Fibroblast of lung (primary cell): Measurements from ENCODE around the gene THRB. TPM values are rescaled to one million over a fixed set of nuclear protein-coding genes. Genes with fewer than 3 reads are reported as not detected.

Source experiments
- DNase-seq, 2 donors: peaks; one replicate each; pipeline versions ENCODE4 v3.0.0 to v3.0.0-alpha.2; 2010; ENCODE audit warnings: low read depth in 2 of 2
- H2AFZ ChIP-seq: 2 replicates; pipeline ENCODE4 v1.5.1; 2012; ENCODE audit warnings: low read length, control low read depth, inconsistent platforms
- H3K27ac ChIP-seq: 2 replicates; pipeline ENCODE4 v1.5.1; 2011; ENCODE audit warnings: low read length, control low read depth; ENCODE audit not compliant: insufficient read depth
- H3K27me3 ChIP-seq: 2 replicates; pipeline ENCODE4 v1.5.1; 2011; ENCODE audit warnings: mild to moderate bottlenecking, low read length; ENCODE audit not compliant: control insufficient read depth, insufficient read depth
- H3K36me3 ChIP-seq: 2 replicates; pipeline ENCODE4 v1.5.1; 2011; ENCODE audit warnings: low read length; ENCODE audit not compliant: control insufficient read depth, insufficient read depth
- H3K4me1 ChIP-seq: 2 replicates; pipeline ENCODE4 v1.5.1; 2011; ENCODE audit warnings: low read length; ENCODE audit not compliant: control insufficient read depth, insufficient read depth; ENCODE audit errors: extremely low read depth
- H3K4me2 ChIP-seq: 2 replicates; pipeline ENCODE4 v1.5.1; 2011; ENCODE audit warnings: low read length, control low read depth; ENCODE audit not compliant: insufficient read depth; ENCODE audit errors: extremely low read depth
- H3K4me3 ChIP-seq, 4 experiments: fragments of 200-600 bp in 1 of 4; sonication (generic) in 1 of 4; replicated peaks in 1 of 4; 2 replicates each; pipeline ENCODE4 v1.5.1; 2011 to 2016; ENCODE audit warnings: low read length in 4 of 4, low read depth in 3 of 4, mild to moderate bottlenecking in 3 of 4, control low read depth in 2 of 4, inconsistent platforms in 1 of 4, mixed read lengths in 1 of 4; ENCODE audit not compliant: insufficient read depth in 1 of 4; ENCODE audit errors: control extremely low read depth in 1 of 4
- H3K79me2 ChIP-seq: 2 replicates; pipeline ENCODE4 v1.5.1; 2012; ENCODE audit warnings: mild to moderate bottlenecking, low read length, inconsistent platforms; ENCODE audit not compliant: control insufficient read depth, insufficient read depth
- H3K9ac ChIP-seq: 2 replicates; pipeline ENCODE4 v1.5.1; 2011; ENCODE audit warnings: mild to moderate bottlenecking, low read length, control low read depth; ENCODE audit not compliant: insufficient read depth
- H3K9me3 ChIP-seq: 2 replicates; pipeline ENCODE4 v1.5.1; 2012; ENCODE audit warnings: low read depth, low read length; ENCODE audit not compliant: control insufficient read depth, insufficient read depth
- H4K20me1 ChIP-seq: 2 replicates; pipeline ENCODE4 v1.5.1; 2011; ENCODE audit warnings: low read length; ENCODE audit not compliant: control insufficient read depth, insufficient read depth; ENCODE audit errors: extremely low read depth
- CTCF ChIP-seq, 2 donors: IDR thresholded peaks in 1 of 2; conservative IDR thresholded peaks in 1 of 2; 1 replicate in 1 of 2; 2 replicates in 1 of 2; pipeline ENCODE4 v1.5.1; 2011 to 2012; ENCODE audit warnings: low read length in 2 of 2, control low read depth in 1 of 2, inconsistent platforms in 1 of 2, low read depth in 1 of 2, mild to moderate bottlenecking in 1 of 2
- EZH2 ChIP-seq: IDR thresholded peaks from 2 replicates; pipeline ENCODE4 v1.5.1; 2012; ENCODE audit warnings: low read length, control low read depth, mild to moderate bottlenecking; ENCODE audit errors: missing control alignments
- polyA plus RNA-seq, 2 donors: library from polyadenylated mRNA; depleted of rRNA in 1 of 2; stranded (reverse) in 1 of 2; unstranded in 1 of 2; fragments of >200 nt; gene quantifications; 2 replicates each; pipeline ENCODE4 v1.2.1, GENCODE V29; 2011 to 2012; ENCODE audit warnings: missing spikeins in 1 of 2
- total RNA-seq: library from RNA; depleted of rRNA; stranded (reverse); fragments of >200 nt; gene quantifications from 2 replicates; pipeline ENCODE4 v1.2.1, GENCODE V29; 2014

Gene THRB
- total and polyA plus RNA-seq, 2 donors (not counting 1 experiment from before 2014, with no cell fraction given): 4.2 to 7.4 TPM

- no peak overlapping the region for H2AFZ ChIP-seq
- H3K9me3 ChIP-seq: no peaks in the 10 kb centered on the region
- DNase-seq: no peak
- H3K4me2 ChIP-seq: no peak overlapping the region
- H3K79me2 ChIP-seq: no peaks in the 10 kb centered on the region
- H3K9ac ChIP-seq: no peak overlapping the region
- TF ChIP-seq CTCF (conservative IDR thresholded peaks at IDR 0.05 in 1 of 2, IDR thresholded peaks at IDR 0.05 in 1 of 2; ENCODE audit: low read depth in 1 of 2, low read length in 2 of 2): no peak
- TF ChIP-seq EZH2: no peak
- no peaks in the 10 kb centered on the region for H3K4me1 ChIP-seq
- no peaks in the 10 kb centered on the region for H3K27me3 ChIP-seq
- H4K20me1 ChIP-seq: no peaks in the 10 kb centered on the region
- H3K27ac ChIP-seq: no peak overlapping the region
- no peak overlapping the region for H3K4me3 ChIP-seq
- no peaks in the 10 kb centered on the region for H3K36me3 ChIP-seq
Observed at GRCh38 chr3:24287755-24288450, 206.7 kb downstream of the THRB start.

GRCh38 chr3:24286405-24286804 is 208.2 kb downstream of the THRB start:
- no peak overlapping the region for H3K4me3 ChIP-seq
- no peak for DNase-seq
- H3K4me1 ChIP-seq: no peaks in the 10 kb centered on the region

GRCh38 chr3:24278543-24278942 is 216.1 kb downstream of the THRB start:
- Histone ChIP-seq H3K4me3 (no peak overlapping the region), H3K36me3 (no peaks in the 10 kb centered on the region), H4K20me1 (no peaks in the 10 kb centered on the region), H3K4me1 (no peaks in the 10 kb centered on the region), H3K79me2 (no peaks in the 10 kb centered on the region), H3K4me2 (no peak overlapping the region), H2AFZ (no peak overlapping the region), H3K27me3 (no peaks in the 10 kb centered on the region), H3K9ac (no peak overlapping the region), H3K27ac (no peak overlapping the region), H3K9me3 (no peaks in the 10 kb centered on the region)
- TF ChIP-seq EZH2 (no peak), CTCF (conservative IDR thresholded peaks at IDR 0.05 in 1 of 2, IDR thresholded peaks at IDR 0.05 in 1 of 2; ENCODE audit: low read depth in 1 of 2, low read length in 2 of 2) (no peak)
- DNase-seq: no peak

More at GRCh38 chr3:24286405-24286804, 208.2 kb downstream of the THRB start:
- Histone ChIP-seq H3K9me3 (no peaks in the 10 kb centered on the region), H3K27me3 (no peaks in the 10 kb centered on the region), H3K4me2 (no peak overlapping the region), H3K36me3 (no peaks in the 10 kb centered on the region), H3K79me2 (no peaks in the 10 kb centered on the region), H2AFZ (no peak overlapping the region), H3K27ac (no peak overlapping the region), H4K20me1 (no peaks in the 10 kb centered on the region), H3K9ac (no peak overlapping the region)
- TF ChIP-seq EZH2 (no peak), CTCF (conservative IDR thresholded peaks at IDR 0.05 in 1 of 2, IDR thresholded peaks at IDR 0.05 in 1 of 2; ENCODE audit: low read depth in 1 of 2, low read length in 2 of 2) (no peak)
